ENCODE measurements around the gene MAMDC2.

The MAMDC2 gene

DNA sequence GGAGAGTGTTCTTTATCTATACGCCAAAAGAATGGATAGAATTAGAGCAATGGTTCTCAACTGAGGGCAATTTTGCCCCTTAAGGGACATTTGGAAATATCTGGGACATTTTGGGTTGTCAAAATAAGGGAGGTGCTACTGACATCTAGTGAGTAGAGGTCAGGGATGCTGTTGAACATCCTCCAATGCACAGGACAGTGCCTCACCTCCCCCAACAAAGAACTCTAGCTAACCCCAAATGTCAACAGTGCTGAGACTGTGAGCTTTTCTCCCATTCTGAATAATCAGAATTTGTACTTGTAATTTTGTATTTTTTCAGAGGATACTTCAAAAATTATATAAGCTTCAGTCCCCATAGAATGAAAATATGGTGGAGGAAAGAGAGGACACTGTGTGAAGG lies 206.6 kb downstream of the MAMDC2 start:
- Histone ChIP-seq H3K9ac (ENCODE audit: low read depth, low read length, poor library complexity, severe bottlenecking) (no peak overlapping the region), H4K20me1 (ENCODE audit: insufficient read depth, low read length, poor library complexity, severe bottlenecking) (no peaks in the 10 kb centered on the region), H3K9me3 (ENCODE audit: insufficient read depth, low read depth, low read length) (no peaks in the 10 kb centered on the region), H3F3A (ENCODE audit: low read depth) (no peaks in the 10 kb centered on the region; the same call in 1 of the 2 replicates), H3K9me2 (replicated peaks; ENCODE audit: low read depth, low read length) (no peaks in the 10 kb centered on the region), H3K79me2 (ENCODE audit: insufficient read depth, low read length) (no peaks in the 10 kb centered on the region), H3K4me2 (ENCODE audit: low read depth, low read length, poor library complexity, severe bottlenecking) (no peak overlapping the region), H3K4me3 (ENCODE audit: low read length, poor library complexity, severe bottlenecking) (no peak overlapping the region), H3K27me3 (ENCODE audit: insufficient read depth, low read length, poor library complexity, severe bottlenecking) (no peaks in the 10 kb centered on the region), H3K36me3 (ENCODE audit: insufficient read depth, low read length) (no peaks in the 10 kb centered on the region), H2AFZ (ENCODE audit: low read length) (no peak overlapping the region), H3K4me1 (ENCODE audit: insufficient read depth, low read length, poor library complexity, severe bottlenecking) (peaks cover 12% of the 10 kb centered on the region)
- no peak for TF ChIP-seq CTCF (conservative IDR thresholded peaks at IDR 0.05; ENCODE audit: low read length)
- no peak for TF ChIP-seq EZH2phosphoT487 (IDR thresholded peaks at IDR 0.05; ENCODE audit: borderline replicate concordance)

DNA sequence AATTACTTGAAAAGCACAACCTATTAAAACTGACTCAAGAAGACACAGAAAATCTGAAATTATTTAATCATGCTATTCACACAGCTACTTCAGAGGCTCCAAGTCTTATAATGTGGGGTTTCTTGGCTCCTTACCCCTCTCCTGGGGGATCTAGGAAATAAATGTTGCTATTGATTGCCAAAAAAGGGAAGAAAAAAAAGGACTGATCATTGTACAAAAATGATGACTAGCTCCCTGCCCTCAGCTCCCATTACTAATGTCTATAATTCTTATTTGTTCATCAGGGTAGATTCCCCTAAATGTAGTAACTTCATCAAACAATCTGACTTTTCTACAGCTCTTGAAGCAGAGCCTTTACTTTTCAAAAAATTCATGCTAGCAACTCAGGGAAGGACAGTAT lies 211.8 kb downstream of the MAMDC2 start:
- H4K20me1 ChIP-seq (ENCODE audit: insufficient read depth, low read length, poor library complexity, severe bottlenecking), result peaks cover 12% of the 10 kb centered on the region
- peaks cover 31% of the 10 kb centered on the region for H3K79me2 ChIP-seq (ENCODE audit: insufficient read depth, low read length)
- H3F3A ChIP-seq (ENCODE audit: low read depth), result no peaks in the 10 kb centered on the region
- peak overlapping the region; percentile 92 for H3K4me2 ChIP-seq (ENCODE audit: low read depth, low read length, poor library complexity, severe bottlenecking)
- no peaks in the 10 kb centered on the region for H3K9me3 ChIP-seq (ENCODE audit: insufficient read depth, low read depth, low read length)
- H3K27me3 ChIP-seq (ENCODE audit: insufficient read depth, low read length, poor library complexity, severe bottlenecking), result no peaks in the 10 kb centered on the region
- no peaks in the 10 kb centered on the region for H3K36me3 ChIP-seq (ENCODE audit: insufficient read depth, low read length)
- TF ChIP-seq EZH2phosphoT487 (IDR thresholded peaks at IDR 0.05; ENCODE audit: borderline replicate concordance) (no peak), CTCF (conservative IDR thresholded peaks at IDR 0.05; ENCODE audit: low read length) (no peak)
- H3K9me2 ChIP-seq (replicated peaks; ENCODE audit: low read depth, low read length), result no peaks in the 10 kb centered on the region
- H3K4me1 ChIP-seq (ENCODE audit: insufficient read depth, low read length, poor library complexity, severe bottlenecking), result peaks cover 52% of the 10 kb centered on the region
- peak overlapping the region; percentile 44 for H3K4me3 ChIP-seq (ENCODE audit: low read length, poor library complexity, severe bottlenecking)
- no peak overlapping the region; the same call in 1 of the 2 replicates for H2AFZ ChIP-seq (ENCODE audit: low read length)
- H3K9ac ChIP-seq (ENCODE audit: low read depth, low read length, poor library complexity, severe bottlenecking), result peak overlapping the region; percentile 45

- H4K20me1 ChIP-seq (ENCODE audit: insufficient read depth, low read length, poor library complexity, severe bottlenecking), result peaks cover 18% of the 10 kb centered on the region
- H2AFZ ChIP-seq (ENCODE audit: low read length), result no peak overlapping the region; the same call in 1 of the 2 replicates
- H3K27me3 ChIP-seq (ENCODE audit: insufficient read depth, low read length, poor library complexity, severe bottlenecking), result no peaks in the 10 kb centered on the region
- peak overlapping the region; percentile 44 for H3K4me3 ChIP-seq (ENCODE audit: low read length, poor library complexity, severe bottlenecking)
- no peaks in the 10 kb centered on the region for H3K36me3 ChIP-seq (ENCODE audit: insufficient read depth, low read length)
- H3K9me2 ChIP-seq (replicated peaks; ENCODE audit: low read depth, low read length), result no peaks in the 10 kb centered on the region
- no peaks in the 10 kb centered on the region for H3K9me3 ChIP-seq (ENCODE audit: insufficient read depth, low read depth, low read length)
- no peak for TF ChIP-seq EZH2phosphoT487 (IDR thresholded peaks at IDR 0.05; ENCODE audit: borderline replicate concordance)
- no peak for TF ChIP-seq CTCF (conservative IDR thresholded peaks at IDR 0.05; ENCODE audit: low read length)
- H3K4me2 ChIP-seq (ENCODE audit: low read depth, low read length, poor library complexity, severe bottlenecking), result peak overlapping the region; percentile 92
- H3F3A ChIP-seq (ENCODE audit: low read depth), result no peaks in the 10 kb centered on the region
- peaks cover 59% of the 10 kb centered on the region for H3K4me1 ChIP-seq (ENCODE audit: insufficient read depth, low read length, poor library complexity, severe bottlenecking)
- peaks cover 38% of the 10 kb centered on the region for H3K79me2 ChIP-seq (ENCODE audit: insufficient read depth, low read length)
- H3K9ac ChIP-seq (ENCODE audit: low read depth, low read length, poor library complexity, severe bottlenecking), result peak overlapping the region; percentile 45
Observed at GRCh38 chr9:70256123-70256551, 212.5 kb downstream of the MAMDC2 start.
